Measurements from ENCODE around the gene ATP6V0A1.
A peak's percentile ranks its signal among the peaks of the same experiment; 100 is the strongest.
"Not testable (repeated sequence)": the region's sequence is repeated elsewhere in the genome, so short reads cannot be mapped to it uniquely, and the experiment has no call there.

Gene ATP6V0A1

GRCh38 chr17:42477173-42477572 lies 18.5 kb downstream of the ATP6V0A1 start:
- no peak for DNase-seq

GRCh38 chr17:42477824-42478223 lies 19.1 kb downstream of the ATP6V0A1 start:
- DNase-seq, result not testable (repeated sequence)

GRCh38 chr17:42484304-42484703 lies 25.6 kb downstream of the ATP6V0A1 start:
- DNase-seq, result no peak

DNA sequence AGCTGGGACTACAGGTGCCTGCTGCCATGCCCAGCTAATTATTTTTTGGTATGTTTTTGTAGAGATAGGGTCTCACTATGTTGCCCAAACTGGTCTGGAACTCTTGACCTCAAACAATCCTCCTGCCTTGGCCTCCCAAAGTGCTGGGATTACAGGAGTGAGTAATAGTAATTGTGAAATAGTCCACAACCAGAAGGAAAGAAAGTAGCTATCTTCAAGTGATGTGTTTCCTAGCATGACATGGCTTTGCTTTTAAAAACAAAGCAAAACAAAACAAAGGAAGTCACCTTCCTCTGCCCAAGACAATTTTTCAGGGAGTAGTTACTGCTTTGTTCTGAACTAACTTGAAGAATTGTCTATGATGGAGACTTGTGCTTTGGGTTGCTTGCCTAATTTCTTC lies 27.0 kb downstream of the ATP6V0A1 start:
- DNase-seq, result no peak

DNA sequence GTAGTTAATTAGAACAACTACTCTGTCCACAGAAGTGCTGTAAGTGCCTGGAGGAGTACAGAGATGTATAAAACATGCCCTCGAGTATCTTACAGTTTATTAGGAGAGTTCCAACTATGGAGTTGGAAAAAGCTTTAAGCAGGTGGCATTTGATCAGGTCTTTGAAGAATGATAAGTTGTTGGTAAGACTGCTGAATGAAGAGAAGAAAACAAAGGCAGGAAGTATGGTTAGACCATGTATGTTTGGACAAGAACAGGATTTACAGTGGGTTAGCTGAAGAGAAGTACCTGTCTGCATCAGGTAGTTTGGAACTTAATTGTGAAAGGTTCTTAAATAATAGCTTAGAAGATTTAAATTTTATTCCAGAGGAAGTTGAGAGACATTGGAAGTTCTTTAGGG lies 29.4 kb downstream of the ATP6V0A1 start:
- DNase-seq, result no peak

GRCh38 chr17:42493319-42493718 lies 34.6 kb downstream of the ATP6V0A1 start:
- no peak for DNase-seq

- DNase-seq, result no peak
Observed at GRCh38 chr17:42494673-42495072, 36.0 kb downstream of the ATP6V0A1 start.

GRCh38 chr17:42498828-42499227 lies 40.1 kb downstream of the ATP6V0A1 start:
- no peak for DNase-seq

GRCh38 chr17:42502091-42502490 lies 43.4 kb downstream of the ATP6V0A1 start:
- no peak for DNase-seq

- no peak for DNase-seq
Observed at GRCh38 chr17:42502926-42503325, 44.2 kb downstream of the ATP6V0A1 start.

- no peak for DNase-seq
Observed at GRCh38 chr17:42507671-42508070, 49.0 kb downstream of the ATP6V0A1 start.

DNA sequence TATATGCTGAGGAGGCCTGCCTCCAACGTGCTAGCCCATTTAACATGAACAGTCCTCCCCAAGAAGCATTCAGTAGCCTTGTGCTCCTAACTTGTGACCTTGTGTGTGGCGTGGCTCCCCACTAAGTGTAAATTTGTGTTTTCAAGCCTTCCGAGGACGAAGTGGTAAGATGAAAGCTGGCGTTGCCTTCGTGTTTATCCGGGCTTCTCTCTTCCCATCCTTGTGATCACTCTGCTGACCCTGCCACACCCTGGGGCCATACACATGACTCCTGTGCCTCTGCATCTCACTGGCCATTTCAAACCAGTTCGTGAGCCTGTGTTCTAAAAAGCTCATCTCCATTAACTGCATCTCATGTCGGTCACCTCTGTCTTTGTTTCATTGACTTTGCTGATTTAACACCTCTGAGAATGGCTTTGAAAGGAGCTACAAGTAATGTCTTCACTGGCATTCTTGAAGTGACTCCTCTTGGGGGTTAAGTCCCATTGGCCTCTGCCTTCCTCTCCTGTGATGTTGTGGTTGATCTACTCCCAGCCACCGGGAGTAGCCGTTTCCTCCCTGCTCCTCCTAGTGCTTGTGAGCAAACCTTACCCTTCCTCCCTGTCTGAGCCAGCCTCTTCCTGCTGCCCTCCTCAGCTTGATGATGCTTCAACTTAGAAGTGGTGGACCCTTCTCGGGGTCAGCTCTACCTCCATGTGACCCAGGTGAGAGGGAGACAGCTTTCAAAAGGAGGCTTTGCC lies 49.9 kb downstream of the ATP6V0A1 start:
- no peak for DNase-seq

DNA sequence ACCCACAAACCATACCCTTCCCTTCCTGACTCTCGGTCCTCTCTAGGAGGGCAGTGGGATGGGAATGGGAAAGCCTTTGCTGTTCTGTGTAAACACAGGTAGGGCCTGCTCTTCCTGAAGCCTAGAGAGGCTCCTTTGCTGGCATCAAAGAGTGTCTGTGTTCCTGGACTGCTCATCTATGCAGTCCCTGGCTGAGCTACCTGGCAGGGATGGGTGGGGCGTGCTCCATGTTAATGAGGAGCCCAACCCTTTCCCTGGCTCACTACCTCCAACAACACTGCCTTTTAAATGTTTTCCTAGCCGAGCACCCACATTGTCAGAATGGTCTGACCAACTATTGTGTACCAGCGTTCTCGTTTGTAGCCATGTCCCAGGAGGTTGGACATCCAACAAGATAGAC lies 50.7 kb downstream of the ATP6V0A1 start:
- DNase-seq, result no peak

GRCh38 chr17:42509841-42510240 lies 51.2 kb downstream of the ATP6V0A1 start:
- DNase-seq, result no peak

DNA sequence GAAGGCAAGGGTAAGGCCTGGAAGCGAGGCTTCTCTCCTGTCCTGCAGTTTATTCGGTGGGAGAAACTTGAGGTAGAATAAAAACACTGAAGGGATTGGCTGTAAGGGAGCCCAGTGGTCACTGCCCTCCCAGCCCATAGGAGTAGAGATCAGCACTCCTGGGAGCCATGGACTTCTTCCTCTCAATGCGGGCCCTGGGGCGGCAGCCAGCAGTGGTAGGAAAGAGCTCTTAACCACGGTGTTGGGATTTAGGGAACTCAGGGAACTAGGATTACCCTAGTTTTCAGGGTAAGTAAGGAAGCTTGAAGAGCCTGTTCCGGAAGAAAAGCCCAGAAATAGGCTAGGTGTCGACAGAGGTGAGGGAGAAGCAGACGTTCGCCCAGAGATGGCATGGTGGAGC lies 53.6 kb downstream of the ATP6V0A1 start:
- DNase-seq, result no peak

DNA sequence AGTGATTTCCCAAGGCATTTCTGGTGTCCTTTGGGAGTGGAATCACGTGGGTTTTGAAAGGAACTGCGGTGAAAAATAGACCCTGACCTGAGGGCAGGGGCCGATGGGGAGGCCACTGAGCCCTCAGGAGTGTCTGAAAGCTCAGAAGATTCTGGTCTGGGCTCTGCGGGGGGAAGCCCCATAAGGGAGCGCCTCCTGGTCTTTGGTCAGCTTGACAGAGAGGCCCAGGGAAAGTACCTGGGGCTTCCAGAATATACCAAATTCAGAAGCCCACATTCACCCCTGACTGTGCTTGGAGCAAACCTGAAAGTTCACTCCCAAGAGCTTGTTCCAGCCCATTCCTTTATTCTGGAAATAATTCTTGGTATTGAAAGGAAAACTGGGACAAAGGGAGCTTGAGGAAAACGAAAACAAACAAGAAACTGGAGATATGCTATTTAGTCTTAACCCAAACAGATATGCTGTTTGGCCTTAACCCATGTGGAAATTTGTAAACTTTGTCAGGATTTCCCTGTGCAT lies 54.1 kb downstream of the ATP6V0A1 start:
- DNase-seq, result no peak

DNA sequence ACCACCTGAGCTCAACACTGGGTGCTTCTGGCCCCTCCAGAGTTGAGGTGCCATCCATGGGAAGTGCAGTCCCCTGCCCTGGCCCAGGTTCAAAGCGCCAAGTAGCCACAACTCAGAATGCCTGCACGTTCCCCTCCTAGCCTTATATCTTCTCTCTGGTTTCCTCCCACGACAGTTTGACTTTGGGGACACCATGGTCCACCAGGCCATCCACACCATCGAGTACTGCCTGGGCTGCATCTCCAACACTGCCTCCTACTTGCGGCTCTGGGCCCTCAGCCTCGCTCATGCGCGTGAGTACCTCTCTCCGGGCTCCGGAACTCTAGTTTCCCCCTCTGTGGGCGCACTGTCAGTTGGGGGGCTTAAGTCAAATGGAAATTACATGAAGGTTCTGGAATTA lies 55.0 kb downstream of the ATP6V0A1 start:
- DNase-seq, result no peak

DNA sequence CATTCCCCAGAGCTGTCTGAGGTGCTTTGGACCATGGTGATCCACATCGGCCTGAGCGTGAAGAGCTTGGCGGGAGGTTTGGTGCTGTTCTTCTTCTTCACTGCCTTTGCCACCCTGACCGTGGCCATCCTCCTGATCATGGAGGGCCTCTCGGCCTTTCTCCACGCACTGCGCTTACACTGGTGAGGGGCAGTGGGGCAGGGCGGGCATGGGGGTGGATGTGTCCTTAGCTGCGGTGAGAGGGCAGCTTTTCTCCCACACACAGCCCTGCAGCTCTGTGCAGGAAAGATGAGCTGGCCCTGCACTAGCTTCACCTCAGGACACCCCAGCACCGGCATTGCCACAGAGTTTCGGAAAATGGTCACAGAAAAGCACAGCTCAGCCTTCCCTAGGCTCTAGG lies 55.6 kb downstream of the ATP6V0A1 start:
- DNase-seq, result no peak

DNA sequence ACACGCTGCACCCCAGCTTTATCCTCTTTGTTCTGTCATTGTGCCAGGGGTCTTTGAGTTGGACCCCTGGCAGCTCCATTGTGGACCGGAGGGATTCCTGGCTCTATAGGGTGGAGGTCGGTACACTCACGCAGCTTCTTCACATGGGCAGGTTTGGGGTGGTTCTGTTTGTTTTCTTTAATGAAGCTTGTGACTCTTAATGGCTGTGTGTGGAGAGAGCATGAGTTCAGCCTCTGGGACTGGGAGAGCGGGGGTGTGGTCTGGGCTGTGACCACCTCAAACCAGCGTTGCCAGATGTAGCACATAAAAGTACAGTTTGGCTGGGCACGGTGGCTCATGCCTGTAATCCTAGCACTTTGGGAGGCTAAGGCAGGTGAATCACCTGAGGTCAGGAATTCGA lies 56.2 kb downstream of the ATP6V0A1 start:
- DNase-seq, result no peak

GRCh38 chr17:42517516-42517915 lies 58.8 kb downstream of the ATP6V0A1 start:
- DNase-seq, result peak in 12 of 14 donors; percentile 18 to 77 (median 60)

GRCh38 chr17:42518046-42518754 lies 59.5 kb downstream of the ATP6V0A1 start:
- DNase-seq, result peak in 9 of 14 donors; percentile 19 to 74 (median 37)

- no peak for DNase-seq
Observed at GRCh38 chr17:42518755-42519545, 60.3 kb downstream of the ATP6V0A1 start.
